Thyroid gland (tissue), 4 donors: ENCODE results near the gene ARHGAP4. TPM values are rescaled to one million over a fixed set of nuclear protein-coding genes. Genes with fewer than 3 reads are reported as not detected.

Source experiments
- DNase-seq, 2 donors: peaks; one replicate each; pipeline ENCODE4 v3.0.0-alpha.2; 2019
- H3K27ac ChIP-seq, 3 donors: fragments of 200-600 bp; sonication (generic); 1 replicate in 2 of 3; 2 replicates in 1 of 3; pipeline ENCODE4 v1.5.1; 2016 to 2019; ENCODE audit warnings: mild to moderate bottlenecking in 1 of 3, moderate library complexity in 1 of 3
- H3K27me3 ChIP-seq: fragments of 200-600 bp; sonication (generic); one replicate; pipeline ENCODE4 v1.5.1; 2019
- H3K36me3 ChIP-seq, 2 donors: fragments of 200-600 bp; sonication (generic); one replicate each; pipeline ENCODE4 v1.5.1; 2016 to 2019
- H3K4me1 ChIP-seq, 2 donors: fragments of 200-600 bp; sonication (generic); one replicate each; pipeline ENCODE4 v1.5.1; 2017 to 2019
- H3K4me3 ChIP-seq, 3 donors: fragments of 200-600 bp; sonication (generic); replicated peaks in 1 of 3; 1 replicate in 2 of 3; 2 replicates in 1 of 3; pipeline ENCODE4 v1.5.1; 2016; ENCODE audit warnings: mild to moderate bottlenecking in 1 of 3
- H3K9me3 ChIP-seq: fragments of 200-600 bp; sonication (generic); one replicate; pipeline ENCODE4 v1.5.1; 2017
- POLR2A ChIP-seq, 2 donors: fragments of 450-650 bp; IDR thresholded peaks; one replicate each; pipeline ENCODE4 v1.6.1; 2017; ENCODE audit warnings: antibody characterized with exemption in 2 of 2, mild to moderate bottlenecking in 2 of 2, moderate library complexity in 1 of 2
- WGBS, 2 donors: methylation state at CpG; one replicate each; pipeline ENCODE4 v1.1.5; 2017; 5-methylcytosine and 5-hydroxymethylcytosine counted together
- intact Hi-C: fragments of 100-400 bp; cut with DNase I; formaldehyde crosslinking; loops from one replicate; pipeline ENCODE4 v1.15.1; 2023
- total RNA-seq, 4 donors: library from RNA; depleted of rRNA; stranded (reverse); fragments of >200 nt; gene quantifications; one replicate each; pipeline ENCODE4 v1.2.3, GENCODE V29; 2016
- TF ChIP-seq, protein P1 (sequence below), 6 experiments: fragments of 200-600 bp in 3 of 6; fragments of 450-650 bp in 3 of 6; sonication (generic) in 3 of 6; IDR thresholded peaks; one replicate each; pipeline ENCODE4 v1.5.1; 2016 to 2019; ENCODE audit warnings: antibody characterized with exemption in 6 of 6, mild to moderate bottlenecking in 2 of 6, inconsistent platforms in 1 of 6, moderate library complexity in 1 of 6

ARHGAP4 gene
- total RNA-seq, 4 donors from 2014 or later: 6.5 to 37.0 (median 12.2) TPM

DNA sequence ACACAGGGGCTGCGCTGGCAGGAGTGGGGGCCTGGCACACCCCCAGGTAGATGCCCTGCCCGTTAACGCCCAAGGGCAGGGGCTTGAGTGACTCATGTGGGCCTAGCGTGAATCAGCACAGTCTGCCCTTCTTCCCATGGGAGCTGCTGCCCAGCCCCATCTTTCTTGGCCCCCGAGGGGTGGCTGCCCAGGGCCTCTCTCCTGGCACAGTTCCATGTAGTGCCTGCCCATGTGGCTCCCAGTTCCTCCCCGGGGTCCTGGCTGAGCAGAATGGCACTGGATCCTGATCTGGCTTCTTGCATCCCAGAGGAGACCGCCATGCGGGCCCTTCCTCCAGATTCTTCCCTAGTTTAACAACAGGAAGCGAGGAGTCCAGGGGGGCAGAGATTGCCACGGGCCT is 23.7 kb downstream of the ARHGAP4 start:
- Histone ChIP-seq H3K36me3 (no peaks in the 10 kb centered on the region), H3K27ac (no peak overlapping the region), H3K4me1 (no peaks in the 10 kb centered on the region), H3K27me3 (no peaks in the 10 kb centered on the region), H3K4me3 (no peak overlapping the region), H3K9me3 (no peaks in the 10 kb centered on the region)
- no peak for DNase-seq
- TF ChIP-seq POLR2A (IDR thresholded peaks at IDR 0.05): no peak
- TF ChIP-seq, protein P1, sequence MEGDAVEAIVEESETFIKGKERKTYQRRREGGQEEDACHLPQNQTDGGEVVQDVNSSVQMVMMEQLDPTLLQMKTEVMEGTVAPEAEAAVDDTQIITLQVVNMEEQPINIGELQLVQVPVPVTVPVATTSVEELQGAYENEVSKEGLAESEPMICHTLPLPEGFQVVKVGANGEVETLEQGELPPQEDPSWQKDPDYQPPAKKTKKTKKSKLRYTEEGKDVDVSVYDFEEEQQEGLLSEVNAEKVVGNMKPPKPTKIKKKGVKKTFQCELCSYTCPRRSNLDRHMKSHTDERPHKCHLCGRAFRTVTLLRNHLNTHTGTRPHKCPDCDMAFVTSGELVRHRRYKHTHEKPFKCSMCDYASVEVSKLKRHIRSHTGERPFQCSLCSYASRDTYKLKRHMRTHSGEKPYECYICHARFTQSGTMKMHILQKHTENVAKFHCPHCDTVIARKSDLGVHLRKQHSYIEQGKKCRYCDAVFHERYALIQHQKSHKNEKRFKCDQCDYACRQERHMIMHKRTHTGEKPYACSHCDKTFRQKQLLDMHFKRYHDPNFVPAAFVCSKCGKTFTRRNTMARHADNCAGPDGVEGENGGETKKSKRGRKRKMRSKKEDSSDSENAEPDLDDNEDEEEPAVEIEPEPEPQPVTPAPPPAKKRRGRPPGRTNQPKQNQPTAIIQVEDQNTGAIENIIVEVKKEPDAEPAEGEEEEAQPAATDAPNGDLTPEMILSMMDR (IDR thresholded peaks at IDR 0.05): no peak
- intact Hi-C loops: no loop called here
- 74 to 80% methylated on average over 1 to 4 of the region's 10 CpGs for WGBS, 2 donors

DNA sequence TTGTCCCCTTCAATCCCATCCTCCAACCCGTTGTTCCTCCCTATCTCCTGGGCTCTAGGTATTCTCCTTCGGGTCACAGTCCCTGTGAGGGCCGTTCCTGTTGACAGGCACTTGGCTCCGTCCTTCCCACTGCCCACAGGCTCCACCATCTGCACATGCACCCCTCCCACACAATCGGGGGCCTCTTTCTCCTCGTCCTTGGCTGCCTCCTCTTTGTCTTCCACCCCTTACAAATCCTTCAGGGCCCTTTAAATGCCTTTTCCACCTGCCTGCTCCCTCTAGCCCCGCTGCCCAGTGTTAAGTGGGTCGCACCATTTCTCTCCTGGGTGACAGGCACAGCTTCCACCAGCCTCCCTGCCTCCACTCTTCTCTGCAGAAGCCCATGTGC is 24.3 kb downstream of the ARHGAP4 start:
- Histone ChIP-seq H3K4me3 (no peak overlapping the region), H3K36me3 (no peaks in the 10 kb centered on the region), H3K4me1 (no peaks in the 10 kb centered on the region), H3K27ac (no peak overlapping the region), H3K27me3 (no peaks in the 10 kb centered on the region), H3K9me3 (no peaks in the 10 kb centered on the region)
- intact Hi-C loops: no loop called here
- DNase-seq: no peak
- no peak for TF ChIP-seq POLR2A (IDR thresholded peaks at IDR 0.05)
- TF ChIP-seq, protein P1 (IDR thresholded peaks at IDR 0.05): no peak
- 31 to 34% methylated on average over 7 of the region's 8 CpGs for WGBS, 2 donors

DNA sequence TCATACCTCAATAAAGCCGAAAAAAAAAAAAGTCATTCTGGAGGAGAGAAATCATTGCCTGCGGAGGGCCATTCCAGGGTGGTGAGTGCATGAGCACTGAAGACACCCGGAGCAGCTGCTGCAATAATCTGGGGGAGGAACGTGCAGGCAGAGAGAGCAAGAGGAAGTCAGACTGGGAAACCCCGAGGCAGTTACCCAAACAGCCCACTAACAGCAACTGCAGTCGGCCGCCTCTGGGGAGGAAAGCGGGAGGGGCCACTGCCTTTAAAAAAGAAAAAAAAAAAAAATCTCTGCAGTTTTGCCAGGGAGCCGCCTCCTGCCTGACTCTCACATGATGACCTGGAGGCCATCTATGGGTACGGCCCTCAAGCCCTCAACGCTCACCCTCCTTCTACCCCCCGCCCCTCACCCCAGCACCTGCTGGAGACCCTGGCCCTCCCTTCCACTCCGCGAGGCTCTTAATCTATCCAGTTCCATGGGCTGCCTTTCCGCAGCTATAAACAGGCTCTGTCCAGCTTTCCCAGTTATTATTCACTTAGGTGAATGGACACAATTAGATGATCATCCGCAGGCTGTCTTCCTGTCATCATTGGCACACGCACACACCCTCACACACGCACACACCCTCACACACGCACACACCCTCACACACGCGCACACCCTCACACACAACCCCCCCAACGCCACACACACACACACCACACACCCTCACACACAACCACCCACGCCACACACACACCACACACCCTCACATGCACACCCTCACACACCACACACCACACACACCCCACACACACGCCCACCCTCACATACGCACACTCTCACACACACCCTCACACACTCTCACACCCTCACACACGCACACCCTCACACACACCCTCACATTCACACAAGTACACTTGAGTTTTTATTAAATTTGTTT is 25.0 kb downstream of the ARHGAP4 start:
- no peak overlapping the region for H3K27ac ChIP-seq
- WGBS, 2 donors: 27 to 36% methylated on average over 24 to 25 of the region's 26 CpGs

DNA sequence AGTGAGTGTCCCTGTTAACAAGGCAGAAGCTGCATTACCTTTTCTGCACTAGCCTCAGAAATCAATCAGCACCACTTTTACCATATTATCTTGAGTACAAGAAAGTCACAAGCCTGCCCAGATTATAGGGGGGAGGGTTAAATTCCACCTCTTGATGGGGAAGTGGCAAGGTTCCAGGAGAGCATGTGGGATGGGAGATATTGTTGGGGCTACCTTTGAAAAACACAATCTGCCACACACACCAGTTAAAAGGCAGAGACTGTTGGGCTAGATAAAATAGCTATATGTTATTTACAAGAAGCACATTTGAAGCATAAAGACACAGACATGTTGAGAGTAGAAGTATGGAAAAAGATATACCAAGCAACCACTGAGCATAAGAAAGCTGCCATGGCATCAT is 28.2 kb downstream of the ARHGAP4 start:
- Histone ChIP-seq H3K27me3 (no peaks in the 10 kb centered on the region), H3K36me3 (no peaks in the 10 kb centered on the region), H3K4me3 (no peak overlapping the region), H3K27ac (no peak overlapping the region), H3K9me3 (no peaks in the 10 kb centered on the region), H3K4me1 (no peaks in the 10 kb centered on the region)
- intact Hi-C loops: no loop called here
- TF ChIP-seq, protein P1 (IDR thresholded peaks at IDR 0.05): no peak
- no peak for TF ChIP-seq POLR2A (IDR thresholded peaks at IDR 0.05)
- DNase-seq: no peak

More for the DNA sequence above, 25.0 kb downstream of the ARHGAP4 start:
- H3K9me3 ChIP-seq: no peaks in the 10 kb centered on the region
- no peaks in the 10 kb centered on the region for H3K36me3 ChIP-seq
- H3K4me3 ChIP-seq: no peak overlapping the region
- H3K27me3 ChIP-seq: no peaks in the 10 kb centered on the region
- intact Hi-C loops: no loop called here
- no peak for TF ChIP-seq POLR2A (IDR thresholded peaks at IDR 0.05)
- TF ChIP-seq, protein P1 (IDR thresholded peaks at IDR 0.05): no peak
- no peaks in the 10 kb centered on the region for H3K4me1 ChIP-seq
- no peak for DNase-seq

DNA sequence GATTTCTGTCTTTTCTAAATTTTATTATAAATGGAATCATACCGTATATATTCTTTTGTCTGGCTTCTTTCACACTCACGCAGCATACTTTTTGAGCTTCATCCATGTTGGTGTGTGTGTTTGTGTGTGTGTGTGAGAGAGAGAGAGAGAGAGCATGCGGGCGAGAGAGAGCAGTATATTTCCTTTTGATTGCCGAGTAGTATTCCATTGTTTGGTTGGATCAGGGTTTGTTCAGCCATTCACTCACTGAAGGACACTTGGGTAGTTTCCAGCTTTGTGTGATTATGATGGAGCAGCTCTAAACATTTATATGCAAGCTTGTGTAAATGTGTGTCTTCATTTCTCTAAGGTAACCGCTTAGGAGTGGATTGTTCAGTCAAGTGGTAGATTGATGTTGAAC is 36.9 kb downstream of the ARHGAP4 start:
- TF ChIP-seq, protein P1 (IDR thresholded peaks at IDR 0.05): no peak
- no peak for TF ChIP-seq POLR2A (IDR thresholded peaks at IDR 0.05)
- Histone ChIP-seq H3K9me3 (no peaks in the 10 kb centered on the region), H3K36me3 (no peaks in the 10 kb centered on the region), H3K27me3 (peaks cover 14% of the 10 kb centered on the region), H3K27ac (no peak overlapping the region), H3K4me3 (no peak overlapping the region), H3K4me1 (no peaks in the 10 kb centered on the region)
- intact Hi-C loops: no loop called here
- 91 to 93% methylated on average over 6 of the region's 6 CpGs for WGBS, 2 donors
- DNase-seq: no peak
